Measurements from ENCODE around the gene THAP7.

Gene THAP7

GRCh38 chr22:21026783-21027692 is 25.1 kb upstream of the THAP7 start:
- Histone ChIP-seq H3K4me3 (ENCODE audit: low read length) (no peak overlapping the region), H3K27ac (ENCODE audit: low read depth, low read length) (no peak overlapping the region), H3K79me2 (ENCODE audit: control insufficient read depth, low read length) (no peaks in the 10 kb centered on the region), H4K20me1 (ENCODE audit: control insufficient read depth, insufficient read depth, low read depth, low read length) (no peaks in the 10 kb centered on the region), H3K27me3 (ENCODE audit: control insufficient read depth, low read length) (no peaks in the 10 kb centered on the region), H3K9me2 (replicated peaks; ENCODE audit: control insufficient read depth, low read length) (no peaks in the 10 kb centered on the region), H3K4me2 (ENCODE audit: low read length) (no peak overlapping the region), H3K9me3 (ENCODE audit: control insufficient read depth, insufficient read depth, low read length) (no peaks in the 10 kb centered on the region), H3F3A (ENCODE audit: control insufficient read depth, insufficient read depth) (no peaks in the 10 kb centered on the region), H3K4me1 (ENCODE audit: control insufficient read depth, low read length) (peaks cover 2% of the 10 kb centered on the region; the same call in 1 of the 2 replicates), H3K36me3 (ENCODE audit: control insufficient read depth, low read length) (no peaks in the 10 kb centered on the region)
- TF ChIP-seq EZH2phosphoT487 (IDR thresholded peaks at IDR 0.05; ENCODE audit: borderline replicate concordance, low read length) (no peak), CTCF (IDR thresholded peaks at IDR 0.05; ENCODE audit: low read depth, low read length, poor library complexity, severe bottlenecking) (no peak)

- no peaks in the 10 kb centered on the region for H3K9me3 ChIP-seq (ENCODE audit: control insufficient read depth, insufficient read depth, low read length)
- no peak overlapping the region for H3K27ac ChIP-seq (ENCODE audit: low read depth, low read length)
- H3K4me1 ChIP-seq (ENCODE audit: control insufficient read depth, low read length): peaks cover 2% of the 10 kb centered on the region; the same call in 1 of the 2 replicates
- peaks cover 4% of the 10 kb centered on the region; the same call in 1 of the 2 replicates for H4K20me1 ChIP-seq (ENCODE audit: control insufficient read depth, insufficient read depth, low read depth, low read length)
- no peaks in the 10 kb centered on the region for H3K79me2 ChIP-seq (ENCODE audit: control insufficient read depth, low read length)
- no peak overlapping the region for H3K4me2 ChIP-seq (ENCODE audit: low read length)
- H3F3A ChIP-seq (ENCODE audit: control insufficient read depth, insufficient read depth): no peaks in the 10 kb centered on the region
- H3K9me2 ChIP-seq (replicated peaks; ENCODE audit: control insufficient read depth, low read length): no peaks in the 10 kb centered on the region
- no peaks in the 10 kb centered on the region for H3K36me3 ChIP-seq (ENCODE audit: control insufficient read depth, low read length)
- no peaks in the 10 kb centered on the region for H3K27me3 ChIP-seq (ENCODE audit: control insufficient read depth, low read length)
- H3K4me3 ChIP-seq (ENCODE audit: low read length): no peak overlapping the region
- TF ChIP-seq CTCF (IDR thresholded peaks at IDR 0.05; ENCODE audit: low read depth, low read length, poor library complexity, severe bottlenecking) (no peak), EZH2phosphoT487 (IDR thresholded peaks at IDR 0.05; ENCODE audit: borderline replicate concordance, low read length) (no peak)
Measured at GRCh38 chr22:21025763-21026755, 24.1 kb upstream of the THAP7 start.

- no peak overlapping the region for H3K27ac ChIP-seq (ENCODE audit: low read depth, low read length)
- H3K36me3 ChIP-seq (ENCODE audit: control insufficient read depth, low read length): no peaks in the 10 kb centered on the region
- H3K4me1 ChIP-seq (ENCODE audit: control insufficient read depth, low read length): peaks cover 2% of the 10 kb centered on the region; the same call in 1 of the 2 replicates
- H3K4me3 ChIP-seq (ENCODE audit: low read length): no peak overlapping the region
- H3F3A ChIP-seq (ENCODE audit: control insufficient read depth, insufficient read depth): no peaks in the 10 kb centered on the region
- no peaks in the 10 kb centered on the region for H3K9me3 ChIP-seq (ENCODE audit: control insufficient read depth, insufficient read depth, low read length)
- no peaks in the 10 kb centered on the region for H3K9me2 ChIP-seq (replicated peaks; ENCODE audit: control insufficient read depth, low read length)
- H3K79me2 ChIP-seq (ENCODE audit: control insufficient read depth, low read length): no peaks in the 10 kb centered on the region
- H3K27me3 ChIP-seq (ENCODE audit: control insufficient read depth, low read length): no peaks in the 10 kb centered on the region
- peaks cover 4% of the 10 kb centered on the region; the same call in 1 of the 2 replicates for H4K20me1 ChIP-seq (ENCODE audit: control insufficient read depth, insufficient read depth, low read depth, low read length)
- TF ChIP-seq CTCF (IDR thresholded peaks at IDR 0.05; ENCODE audit: low read depth, low read length, poor library complexity, severe bottlenecking) (no peak), EZH2phosphoT487 (IDR thresholded peaks at IDR 0.05; ENCODE audit: borderline replicate concordance, low read length) (no peak)
- H3K4me2 ChIP-seq (ENCODE audit: low read length): no peak overlapping the region
Measured at GRCh38 chr22:21025266-21025665, 23.3 kb upstream of the THAP7 start.
